Activated CD8-positive, alpha-beta memory T cell treated with anti-CD3 and anti-CD28 coated beads for 48 hours (primary cell): Measurements from ENCODE around the gene MLPH.

Experiments used
- DNase-seq, 3 experiments: peaks; one replicate each; pipeline ENCODE4 v3.0.0-alpha.2; 2020; ENCODE audit warnings: low read depth in 2 of 3, low spot score in 2 of 3

Gene MLPH

GRCh38 chr2:237475704-237476141 lies 11.3 kb upstream of the MLPH start:
- DNase-seq: peak in 1 of 3 experiments; percentile 26

- DNase-seq: no peak
Measured at GRCh38 chr2:237478095-237478494, 9.0 kb upstream of the MLPH start.

GRCh38 chr2:237478979-237479378 lies 8.1 kb upstream of the MLPH start:
- DNase-seq: no peak

GRCh38 chr2:237479747-237480146 lies 7.3 kb upstream of the MLPH start:
- DNase-seq: no peak

GRCh38 chr2:237480556-237480955 lies 6.5 kb upstream of the MLPH start:
- no peak for DNase-seq

- no peak for DNase-seq
Measured at GRCh38 chr2:237480988-237481525, 6.0 kb upstream of the MLPH start.

- DNase-seq: no peak
Measured at GRCh38 chr2:237482485-237482884, 4.6 kb upstream of the MLPH start.

GRCh38 chr2:237483018-237483731 lies 3.9 kb upstream of the MLPH start:
- no peak for DNase-seq

- no peak for DNase-seq
Measured at GRCh38 chr2:237485304-237485703, 1.7 kb upstream of the MLPH start.

GRCh38 chr2:237485844-237486243 lies 1.2 kb upstream of the MLPH start:
- no peak for DNase-seq

GRCh38 chr2:237486334-237486818 lies 675 bp upstream of the MLPH start:
- no peak for DNase-seq

- DNase-seq: no peak
Measured at GRCh38 chr2:237487496-237487895, 445 bp downstream of the MLPH start.

- DNase-seq: no peak
Measured at GRCh38 chr2:237488295-237488694, 1.2 kb downstream of the MLPH start.

GRCh38 chr2:237488901-237489860 lies 2.1 kb downstream of the MLPH start:
- no peak for DNase-seq

GRCh38 chr2:237490009-237490711 lies 3.1 kb downstream of the MLPH start:
- DNase-seq: no peak

- no peak for DNase-seq
Measured at GRCh38 chr2:237490795-237491194, 3.7 kb downstream of the MLPH start.

- no peak for DNase-seq
Measured at GRCh38 chr2:237491515-237492118, 4.6 kb downstream of the MLPH start.

GRCh38 chr2:237492137-237492890 lies 5.3 kb downstream of the MLPH start:
- no peak for DNase-seq

GRCh38 chr2:237494066-237494465 lies 7.0 kb downstream of the MLPH start:
- no peak for DNase-seq

- no peak for DNase-seq
Measured at GRCh38 chr2:237495521-237496117, 8.6 kb downstream of the MLPH start.
